Measurements from ENCODE around the gene PADI4. TPM values are rescaled to one million over a fixed set of nuclear protein-coding genes. Genes with fewer than 3 reads are reported as not detected.

PADI4 gene
- total and polyA plus RNA-seq, 8 donors: 0.77 to 13.8 (median 1.8) TPM

- TF ChIP-seq, protein P1, sequence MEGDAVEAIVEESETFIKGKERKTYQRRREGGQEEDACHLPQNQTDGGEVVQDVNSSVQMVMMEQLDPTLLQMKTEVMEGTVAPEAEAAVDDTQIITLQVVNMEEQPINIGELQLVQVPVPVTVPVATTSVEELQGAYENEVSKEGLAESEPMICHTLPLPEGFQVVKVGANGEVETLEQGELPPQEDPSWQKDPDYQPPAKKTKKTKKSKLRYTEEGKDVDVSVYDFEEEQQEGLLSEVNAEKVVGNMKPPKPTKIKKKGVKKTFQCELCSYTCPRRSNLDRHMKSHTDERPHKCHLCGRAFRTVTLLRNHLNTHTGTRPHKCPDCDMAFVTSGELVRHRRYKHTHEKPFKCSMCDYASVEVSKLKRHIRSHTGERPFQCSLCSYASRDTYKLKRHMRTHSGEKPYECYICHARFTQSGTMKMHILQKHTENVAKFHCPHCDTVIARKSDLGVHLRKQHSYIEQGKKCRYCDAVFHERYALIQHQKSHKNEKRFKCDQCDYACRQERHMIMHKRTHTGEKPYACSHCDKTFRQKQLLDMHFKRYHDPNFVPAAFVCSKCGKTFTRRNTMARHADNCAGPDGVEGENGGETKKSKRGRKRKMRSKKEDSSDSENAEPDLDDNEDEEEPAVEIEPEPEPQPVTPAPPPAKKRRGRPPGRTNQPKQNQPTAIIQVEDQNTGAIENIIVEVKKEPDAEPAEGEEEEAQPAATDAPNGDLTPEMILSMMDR (IDR thresholded peaks at IDR 0.05): no peak
- H3K27ac ChIP-seq: no peak overlapping the region
- H3K36me3 ChIP-seq: peaks cover 0 to 29% of the 10 kb centered on the region in 2 donors
- H3K4me1 ChIP-seq: no peaks in the 10 kb centered on the region
- DNase-seq (no peak), ATAC-seq (no peak)
- no peak overlapping the region for H3K4me3 ChIP-seq
- no peaks in the 10 kb centered on the region for H3K9me3 ChIP-seq
- peaks cover 0 to 71% of the 10 kb centered on the region in 2 donors for H3K27me3 ChIP-seq
- intact Hi-C loops (cut with DNase I): no loop called here
Observed at GRCh38 chr1:17355898-17356297, 47.9 kb downstream of the PADI4 start.

- Histone ChIP-seq H3K36me3 (peaks cover 0 to 35% of the 10 kb centered on the region in 2 donors), H3K9me3 (no peaks in the 10 kb centered on the region), H3K27me3 (peaks cover 0 to 71% of the 10 kb centered on the region in 2 donors), H3K27ac (no peak overlapping the region), H3K4me1 (no peaks in the 10 kb centered on the region), H3K4me3 (no peak overlapping the region)
- DNase-seq (no peak), ATAC-seq (no peak)
- TF ChIP-seq, protein P1 (IDR thresholded peaks at IDR 0.05): no peak
- intact Hi-C loops (cut with DNase I): no loop called here
Observed at GRCh38 chr1:17356387-17357026, 48.5 kb downstream of the PADI4 start.

DNA sequence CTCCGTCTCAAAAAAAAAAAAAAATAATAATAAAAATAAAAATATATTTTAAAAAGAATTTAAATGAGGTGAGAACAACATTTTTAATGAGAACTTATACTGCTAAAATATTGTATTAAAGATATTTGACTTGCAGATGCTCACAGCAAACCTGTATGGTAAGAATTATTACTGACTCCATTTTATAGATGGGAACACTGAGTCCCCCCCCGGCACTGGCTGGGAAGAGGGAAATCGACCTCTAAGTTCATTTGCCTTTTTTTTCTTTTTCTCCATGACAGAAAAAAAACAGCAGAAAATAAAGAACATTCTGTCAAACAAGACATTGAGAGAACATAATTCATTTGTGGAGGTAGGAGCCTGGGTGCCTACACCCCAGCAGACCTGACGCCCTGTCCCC lies 50.6 kb downstream of the PADI4 start:
- no peaks in the 10 kb centered on the region for H3K9me3 ChIP-seq
- H3K27me3 ChIP-seq: peaks cover 0 to 73% of the 10 kb centered on the region in 2 donors
- TF ChIP-seq, protein P1 (IDR thresholded peaks at IDR 0.05): no peak
- ATAC-seq (no peak), DNase-seq (no peak)
- peaks cover 0 to 38% of the 10 kb centered on the region in 2 donors for H3K36me3 ChIP-seq
- H3K4me3 ChIP-seq: no peak overlapping the region
- no peak overlapping the region for H3K27ac ChIP-seq
- no peaks in the 10 kb centered on the region for H3K4me1 ChIP-seq
- intact Hi-C loops (cut with DNase I): no loop called here

GRCh38 chr1:17359031-17359430 lies 51.0 kb downstream of the PADI4 start:
- H3K27ac ChIP-seq: no peak overlapping the region
- H3K27me3 ChIP-seq: peaks cover 0 to 73% of the 10 kb centered on the region in 2 donors
- H3K36me3 ChIP-seq: peaks cover 0 to 38% of the 10 kb centered on the region in 2 donors
- TF ChIP-seq, protein P1 (IDR thresholded peaks at IDR 0.05): no peak
- DNase-seq (no peak), ATAC-seq (no peak)
- intact Hi-C loops (cut with DNase I): no loop called here
- H3K9me3 ChIP-seq: no peaks in the 10 kb centered on the region
- H3K4me3 ChIP-seq: no peak overlapping the region
- no peaks in the 10 kb centered on the region for H3K4me1 ChIP-seq

DNA sequence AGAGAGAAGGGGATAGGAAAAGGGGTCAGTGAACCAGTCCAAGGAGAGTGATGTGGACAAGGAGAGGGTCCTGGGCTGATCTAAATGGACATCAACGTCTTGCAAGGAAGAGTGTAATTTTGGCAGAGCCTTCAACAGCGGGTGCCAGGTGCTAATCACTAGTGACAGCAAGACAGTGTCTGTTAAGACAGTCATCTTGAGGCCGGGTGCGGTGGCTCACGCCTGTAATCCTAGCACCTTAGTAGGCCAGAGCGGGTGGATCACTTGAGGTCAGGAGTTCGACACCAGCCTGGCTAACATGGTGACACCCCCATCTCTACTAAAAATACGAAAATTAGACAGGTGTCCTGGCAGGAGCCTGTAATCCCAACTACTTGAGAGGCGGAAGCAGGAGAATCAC lies 51.8 kb downstream of the PADI4 start:
- H3K27ac ChIP-seq: no peak overlapping the region
- no peak overlapping the region for H3K4me3 ChIP-seq
- DNase-seq: no peak
- H3K36me3 ChIP-seq: peaks cover 0 to 38% of the 10 kb centered on the region in 2 donors
- ATAC-seq: no peak
- intact Hi-C loops (cut with DNase I): no loop called here
- peaks cover 0 to under 1% of the 10 kb centered on the region in 2 donors for H3K4me1 ChIP-seq
- peaks cover 0 to 68% of the 10 kb centered on the region in 2 donors for H3K27me3 ChIP-seq
- TF ChIP-seq, protein P1 (IDR thresholded peaks at IDR 0.05): no peak
- no peaks in the 10 kb centered on the region for H3K9me3 ChIP-seq

Data from left lung (tissue), 10 donors.